GM12801 (cell line): ENCODE measurements around the gene KIAA0930.

Experiments
- CTCF ChIP-seq: IDR thresholded peaks from one replicate; pipeline ENCODE4 v1.5.1; 2011; ENCODE audit warnings: control low read depth; ENCODE audit not compliant: insufficient read length; ENCODE audit errors: extremely low read depth

Gene KIAA0930

GRCh38 chr22:45268958-45269844 lies 28.5 kb upstream of the KIAA0930 start:
- TF ChIP-seq CTCF = no peak

GRCh38 chr22:45268167-45268957 lies 27.7 kb upstream of the KIAA0930 start:
- TF ChIP-seq CTCF = no peak

- no peak for TF ChIP-seq CTCF
These were observed 24.8 kb upstream of the KIAA0930 start for GRCh38 chr22:45265535-45265934.

GRCh38 chr22:45263463-45264269 lies 23.0 kb upstream of the KIAA0930 start:
- TF ChIP-seq CTCF = no peak

GRCh38 chr22:45262931-45263462 lies 22.3 kb upstream of the KIAA0930 start:
- TF ChIP-seq CTCF = no peak

- no peak for TF ChIP-seq CTCF
These were observed 21.7 kb upstream of the KIAA0930 start for GRCh38 chr22:45262195-45262930.
